DND-41 (cell line): ENCODE data around the gene DAAM2.

ENCODE experiments used
- ATAC-seq: fragments of 200-7000 bp; cut with Tn5 transposase; 3 replicates; pipeline ENCODE4 v1.9.1; 2021; ENCODE audit warnings: low read depth; ENCODE audit not compliant: insufficient read depth
- DNase-seq: peaks from one replicate; pipeline ENCODE4 v3.0.0-alpha.2; 2020
- H2AFZ ChIP-seq: 2 replicates; pipeline ENCODE4 v1.6.0; 2012; ENCODE audit warnings: low read depth, low read length
- H3K27ac ChIP-seq: 2 replicates; pipeline ENCODE4 v1.5.1; 2012; ENCODE audit warnings: low read length, inconsistent platforms
- H3K27me3 ChIP-seq: fragments of 200-600 bp; sonication (generic); 2 replicates; pipeline ENCODE4 v1.6.0; 2012; ENCODE audit warnings: low read length, mild to moderate bottlenecking, inconsistent platforms; ENCODE audit not compliant: insufficient read depth, poor library complexity
- H3K36me3 ChIP-seq: 2 replicates; pipeline ENCODE4 v1.5.1; 2012; ENCODE audit warnings: low read length, inconsistent platforms; ENCODE audit not compliant: insufficient read depth
- H3K4me1 ChIP-seq: 2 replicates; pipeline ENCODE4 v1.5.1; 2012; ENCODE audit warnings: mild to moderate bottlenecking, low read length; ENCODE audit not compliant: insufficient read depth
- H3K4me2 ChIP-seq: 2 replicates; pipeline ENCODE4 v1.6.0; 2012; ENCODE audit warnings: mild to moderate bottlenecking, moderate library complexity, low read length, inconsistent platforms; ENCODE audit not compliant: insufficient read depth
- H3K4me3 ChIP-seq, 2 experiments: fragments of 200-600 bp in 1 of 2; shearing (Covaris generic) in 1 of 2; 2 replicates each; pipeline ENCODE4 v1.5.1; 2012 to 2016; ENCODE audit warnings: inconsistent platforms in 2 of 2, low read length in 2 of 2, mild to moderate bottlenecking in 2 of 2, low read depth in 1 of 2, moderate library complexity in 1 of 2
- H3K79me2 ChIP-seq: 2 replicates; pipeline ENCODE4 v1.6.0; 2012; ENCODE audit warnings: low read length, inconsistent platforms; ENCODE audit not compliant: insufficient read depth
- H3K9ac ChIP-seq: 2 replicates; pipeline ENCODE4 v1.6.0; 2012; ENCODE audit warnings: low read depth, mild to moderate bottlenecking, inconsistent platforms, low read length, moderate library complexity
- H3K9me3 ChIP-seq: 2 replicates; pipeline ENCODE4 v1.5.1; 2012; ENCODE audit warnings: low read length, moderate library complexity, mild to moderate bottlenecking, inconsistent platforms; ENCODE audit not compliant: insufficient read depth, severe bottlenecking
- H4K20me1 ChIP-seq: 2 replicates; pipeline ENCODE4 v1.6.0; 2012; ENCODE audit warnings: low read length; ENCODE audit not compliant: insufficient read depth
- EZH2 ChIP-seq: IDR thresholded peaks from 3 replicates; pipeline ENCODE4 v1.6.1; 2012; ENCODE audit warnings: borderline replicate concordance, low read depth, mild to moderate bottlenecking, moderate library complexity, low read length, inconsistent platforms; ENCODE audit not compliant: severe bottlenecking
- TF ChIP-seq, protein P1 (sequence below): IDR thresholded peaks from 2 replicates; pipeline ENCODE4 v1.5.1; 2012; ENCODE audit warnings: borderline replicate concordance, low read length, moderate library complexity, mild to moderate bottlenecking; ENCODE audit not compliant: poor library complexity, severe bottlenecking; ENCODE audit errors: extremely low read depth

Gene DAAM2

GRCh38 chr6:39891976-39892375, 99.8 kb downstream of the DAAM2 start:
- H3K9me3 ChIP-seq, result no peaks in the 10 kb centered on the region
- H3K4me1 ChIP-seq, result no peaks in the 10 kb centered on the region
- no peak overlapping the region for H2AFZ ChIP-seq
- TF ChIP-seq EZH2, result no peak
- TF ChIP-seq, protein P1, sequence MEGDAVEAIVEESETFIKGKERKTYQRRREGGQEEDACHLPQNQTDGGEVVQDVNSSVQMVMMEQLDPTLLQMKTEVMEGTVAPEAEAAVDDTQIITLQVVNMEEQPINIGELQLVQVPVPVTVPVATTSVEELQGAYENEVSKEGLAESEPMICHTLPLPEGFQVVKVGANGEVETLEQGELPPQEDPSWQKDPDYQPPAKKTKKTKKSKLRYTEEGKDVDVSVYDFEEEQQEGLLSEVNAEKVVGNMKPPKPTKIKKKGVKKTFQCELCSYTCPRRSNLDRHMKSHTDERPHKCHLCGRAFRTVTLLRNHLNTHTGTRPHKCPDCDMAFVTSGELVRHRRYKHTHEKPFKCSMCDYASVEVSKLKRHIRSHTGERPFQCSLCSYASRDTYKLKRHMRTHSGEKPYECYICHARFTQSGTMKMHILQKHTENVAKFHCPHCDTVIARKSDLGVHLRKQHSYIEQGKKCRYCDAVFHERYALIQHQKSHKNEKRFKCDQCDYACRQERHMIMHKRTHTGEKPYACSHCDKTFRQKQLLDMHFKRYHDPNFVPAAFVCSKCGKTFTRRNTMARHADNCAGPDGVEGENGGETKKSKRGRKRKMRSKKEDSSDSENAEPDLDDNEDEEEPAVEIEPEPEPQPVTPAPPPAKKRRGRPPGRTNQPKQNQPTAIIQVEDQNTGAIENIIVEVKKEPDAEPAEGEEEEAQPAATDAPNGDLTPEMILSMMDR, result no peak
- no peak for DNase-seq
- H3K9ac ChIP-seq, result no peak overlapping the region
- no peak overlapping the region for H3K4me3 ChIP-seq
- no peaks in the 10 kb centered on the region for H3K36me3 ChIP-seq
- H4K20me1 ChIP-seq, result no peaks in the 10 kb centered on the region
- no peaks in the 10 kb centered on the region for H3K27me3 ChIP-seq
- H3K79me2 ChIP-seq, result no peaks in the 10 kb centered on the region
- ATAC-seq, result no peak
- H3K27ac ChIP-seq, result no peak overlapping the region
- no peak overlapping the region for H3K4me2 ChIP-seq

DNA sequence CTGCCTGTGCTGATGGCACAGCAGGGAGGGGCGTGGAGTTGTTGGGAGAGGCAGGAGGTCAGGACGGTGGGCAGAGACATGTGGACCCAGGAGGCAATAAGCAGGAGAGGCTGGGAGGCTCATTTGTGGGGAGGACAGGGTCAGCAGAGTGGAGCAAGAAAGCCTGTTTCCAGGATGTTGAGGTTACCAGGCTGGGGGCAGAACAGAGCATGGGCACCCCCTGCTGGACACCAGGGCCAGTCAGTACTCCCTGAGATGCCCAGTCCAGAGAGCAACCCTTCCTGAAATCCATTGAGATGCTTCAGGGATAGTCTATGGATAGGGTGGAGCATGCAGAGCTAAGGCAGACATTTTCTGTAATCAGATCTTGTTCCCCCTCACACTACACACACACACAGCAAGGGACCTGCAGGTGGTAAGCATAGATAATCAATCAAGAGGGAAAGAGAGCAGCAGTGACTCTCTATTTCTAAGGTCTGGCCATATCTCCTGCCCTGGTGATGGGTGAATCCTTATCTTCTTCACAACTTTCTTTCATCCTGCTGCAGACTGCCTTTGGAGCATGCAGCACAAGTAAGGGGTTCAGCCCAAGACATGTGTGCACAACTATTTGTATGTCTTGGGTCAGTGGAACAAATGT, 100.4 kb downstream of the DAAM2 start:
- Histone ChIP-seq H3K9ac (no peak overlapping the region), H4K20me1 (no peaks in the 10 kb centered on the region)
- DNase-seq, result peak; percentile 36

GRCh38 chr6:39893286-39893685, 101.1 kb downstream of the DAAM2 start:
- Histone ChIP-seq H3K27ac (no peak overlapping the region), H3K27me3 (no peaks in the 10 kb centered on the region), H2AFZ (no peak overlapping the region), H3K79me2 (no peaks in the 10 kb centered on the region), H3K9ac (no peak overlapping the region), H3K9me3 (no peaks in the 10 kb centered on the region), H3K4me1 (no peaks in the 10 kb centered on the region), H3K36me3 (no peaks in the 10 kb centered on the region), H3K4me3 (no peak overlapping the region), H3K4me2 (no peak overlapping the region), H4K20me1 (no peaks in the 10 kb centered on the region)
- ATAC-seq, result no peak
- no peak for DNase-seq
- no peak for TF ChIP-seq EZH2
- TF ChIP-seq, protein P1, result no peak

More for the DNA sequence above, 100.4 kb downstream of the DAAM2 start:
- ATAC-seq, result peak; percentile 67; the same call in 2 of the 3 replicates
- Histone ChIP-seq H3K36me3 (no peaks in the 10 kb centered on the region), H2AFZ (no peak overlapping the region), H3K9me3 (no peaks in the 10 kb centered on the region), H3K27ac (no peak overlapping the region), H3K4me1 (no peaks in the 10 kb centered on the region), H3K79me2 (no peaks in the 10 kb centered on the region), H3K4me2 (no peak overlapping the region), H3K4me3 (no peak overlapping the region), H3K27me3 (no peaks in the 10 kb centered on the region)
- TF ChIP-seq, protein P1, result peak; percentile 66
- no peak for TF ChIP-seq EZH2

GRCh38 chr6:39896701-39897100, 104.5 kb downstream of the DAAM2 start:
- H3K27me3 ChIP-seq, result no peaks in the 10 kb centered on the region
- no peak for ATAC-seq
- TF ChIP-seq EZH2, result no peak
- TF ChIP-seq, protein P1, result no peak
- no peaks in the 10 kb centered on the region for H4K20me1 ChIP-seq
- no peak overlapping the region for H2AFZ ChIP-seq
- no peak overlapping the region for H3K4me3 ChIP-seq
- no peaks in the 10 kb centered on the region for H3K79me2 ChIP-seq
- DNase-seq, result no peak
- no peaks in the 10 kb centered on the region for H3K4me1 ChIP-seq
- H3K9me3 ChIP-seq, result no peaks in the 10 kb centered on the region
- H3K9ac ChIP-seq, result no peak overlapping the region
- no peak overlapping the region for H3K27ac ChIP-seq
- H3K4me2 ChIP-seq, result no peak overlapping the region
- H3K36me3 ChIP-seq, result no peaks in the 10 kb centered on the region
